Spleen (tissue), 7 donors: ENCODE results near the gene PAOX.

Experiments used
- CTCF ChIP-seq, 11 experiments: fragments of 200-600 bp in 7 of 11; fragments of 450-650 bp in 4 of 11; sonication (generic) in 4 of 11; IDR thresholded peaks in 8 of 11; conservative IDR thresholded peaks in 3 of 11; 1 replicate in 7 of 11; 2 replicates in 4 of 11; pipeline versions ENCODE4 v1.4.0 to v1.8.0; 2016 to 2021; ENCODE audit warnings: antibody characterized with exemption in 11 of 11, inconsistent platforms in 4 of 11, mild to moderate bottlenecking in 1 of 11
- POLR2AphosphoS5 ChIP-seq, 3 donors: sonication (generic); formaldehyde crosslinking; IDR thresholded peaks; one replicate each; pipeline ENCODE4 v1.5.1; 2017; ENCODE audit warnings: antibody characterized with exemption in 3 of 3
- donor health status: DM: no; HTN: no; CAD: no; lungs with moderate emphysema.
- donor health status: DM: no; HTN: no; CAD: no.
- donor health status: DM: no; HTN: no; CAD: no.

GRCh38 chr10:133391249-133391635 is 12.2 kb downstream of the PAOX start:
- TF ChIP-seq CTCF (IDR thresholded peaks at IDR 0.05 in 8 of 11, conservative IDR thresholded peaks at IDR 0.05 in 3 of 11) (no peak), POLR2AphosphoS5 (IDR thresholded peaks at IDR 0.05) (peak in 1 of 3 donors; percentile 21)
